ENCODE measurements around the gene WRAP73.

The WRAP73 gene

GRCh38 chr1:3594706-3595377 lies 55.1 kb downstream of the WRAP73 start:
- no peak for TF ChIP-seq CTCF (IDR thresholded peaks at IDR 0.05; ENCODE audit: borderline replicate concordance, insufficient read depth, low read depth, low read length)
- no peak overlapping the region for H3K4me3 ChIP-seq (ENCODE audit: low read depth, low read length)

DNA sequence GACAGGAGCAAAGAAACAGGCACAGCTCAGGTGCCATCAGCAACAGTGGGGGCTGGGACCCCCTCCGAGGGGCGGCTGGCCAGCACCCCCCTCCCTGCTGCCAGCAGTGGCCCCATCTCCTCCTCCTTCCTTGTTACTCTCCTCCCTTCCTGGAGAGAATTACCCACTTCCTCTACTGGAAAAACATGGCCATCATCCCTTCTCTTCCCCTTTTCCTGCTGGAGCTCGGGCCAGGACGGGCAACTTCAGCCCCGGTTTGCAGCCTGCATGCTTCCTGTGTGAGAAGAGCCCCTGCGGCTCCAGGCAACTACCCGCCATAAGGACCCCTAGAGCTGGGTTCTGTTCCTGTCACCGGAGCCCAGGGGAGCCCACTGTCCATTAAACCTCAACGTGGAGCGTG lies 56.2 kb downstream of the WRAP73 start:
- H3K4me3 ChIP-seq (ENCODE audit: low read depth, low read length): no peak overlapping the region
- no peak for TF ChIP-seq CTCF (IDR thresholded peaks at IDR 0.05; ENCODE audit: borderline replicate concordance, insufficient read depth, low read depth, low read length)

DNA sequence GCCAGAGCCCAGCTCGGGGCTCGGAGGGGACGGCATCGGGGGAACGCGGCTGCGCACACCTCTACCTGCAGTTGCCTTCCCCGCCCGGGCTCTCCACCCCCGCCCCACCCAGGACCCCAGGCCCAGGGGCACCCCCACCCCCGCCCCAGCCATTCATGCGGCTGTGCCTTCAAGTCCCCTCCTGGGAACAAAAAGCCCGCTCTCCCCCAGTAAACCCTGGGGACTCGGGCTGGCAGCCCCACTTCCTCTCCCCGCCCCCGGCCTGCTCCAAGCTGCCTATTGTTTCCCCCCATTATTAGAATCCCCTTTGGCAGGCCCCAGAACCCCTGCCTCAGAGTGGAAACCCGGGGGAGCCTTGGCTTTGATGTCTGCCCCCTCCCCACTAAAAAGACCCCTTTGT lies 56.6 kb downstream of the WRAP73 start:
- no peak for TF ChIP-seq CTCF (IDR thresholded peaks at IDR 0.05; ENCODE audit: borderline replicate concordance, insufficient read depth, low read depth, low read length)

DNA sequence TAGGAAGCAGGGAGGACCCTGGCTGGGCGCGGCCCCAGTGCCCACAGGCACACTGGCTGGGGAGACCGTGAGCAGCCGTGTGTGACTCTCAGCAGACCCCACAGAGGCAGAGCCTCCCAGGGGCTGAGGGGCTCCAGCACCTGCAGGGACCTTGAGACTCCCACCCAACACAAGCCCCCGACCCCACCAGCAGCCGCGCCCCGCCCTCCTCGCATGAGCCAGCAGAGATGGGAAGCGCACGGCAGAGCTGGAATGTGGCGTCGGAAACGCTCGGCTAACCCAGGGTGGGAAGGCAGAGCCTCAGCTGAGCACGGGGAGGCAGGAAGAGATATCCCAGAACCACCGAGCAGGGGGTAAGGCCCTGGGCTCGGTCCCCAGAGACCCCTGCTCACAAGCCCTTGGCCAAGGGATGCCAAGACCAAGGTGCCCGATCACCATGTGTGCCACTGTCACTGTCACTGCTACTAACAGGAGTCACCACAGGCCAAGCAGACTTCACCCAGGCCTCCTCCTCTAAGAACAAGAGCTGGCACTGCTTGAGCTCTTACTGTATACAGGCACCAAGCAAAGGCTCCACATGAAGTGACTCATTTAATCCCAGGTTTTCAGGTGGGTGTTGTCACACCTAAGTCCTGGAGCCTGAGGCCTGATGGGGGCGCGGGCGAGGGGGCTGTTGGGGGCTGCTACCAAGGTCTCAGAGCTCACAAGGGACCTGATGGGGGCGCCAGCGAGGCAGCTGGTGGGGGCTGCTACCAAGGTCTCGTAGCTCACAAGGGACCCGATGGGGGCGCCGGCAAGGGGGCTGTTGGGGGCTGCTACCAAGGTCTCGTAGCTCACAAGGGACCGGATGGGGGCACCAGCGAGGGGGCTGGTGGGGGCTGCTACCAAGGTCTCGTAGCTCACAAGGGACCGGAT lies 58.7 kb downstream of the WRAP73 start:
- TF ChIP-seq CTCF (IDR thresholded peaks at IDR 0.05; ENCODE audit: borderline replicate concordance, insufficient read depth, low read depth, low read length): no peak

More for the DNA sequence above, 56.6 kb downstream of the WRAP73 start:
- H3K4me3 ChIP-seq (ENCODE audit: low read depth, low read length): no peak overlapping the region

GRCh38 chr1:3590139-3590763 lies 59.7 kb downstream of the WRAP73 start:
- no peak for TF ChIP-seq CTCF (IDR thresholded peaks at IDR 0.05; ENCODE audit: borderline replicate concordance, insufficient read depth, low read depth, low read length)
- H3K4me3 ChIP-seq (ENCODE audit: low read depth, low read length): no peak overlapping the region

More for the DNA sequence above, 58.7 kb downstream of the WRAP73 start:
- H3K4me3 ChIP-seq (ENCODE audit: low read depth, low read length): no peak overlapping the region

DNA sequence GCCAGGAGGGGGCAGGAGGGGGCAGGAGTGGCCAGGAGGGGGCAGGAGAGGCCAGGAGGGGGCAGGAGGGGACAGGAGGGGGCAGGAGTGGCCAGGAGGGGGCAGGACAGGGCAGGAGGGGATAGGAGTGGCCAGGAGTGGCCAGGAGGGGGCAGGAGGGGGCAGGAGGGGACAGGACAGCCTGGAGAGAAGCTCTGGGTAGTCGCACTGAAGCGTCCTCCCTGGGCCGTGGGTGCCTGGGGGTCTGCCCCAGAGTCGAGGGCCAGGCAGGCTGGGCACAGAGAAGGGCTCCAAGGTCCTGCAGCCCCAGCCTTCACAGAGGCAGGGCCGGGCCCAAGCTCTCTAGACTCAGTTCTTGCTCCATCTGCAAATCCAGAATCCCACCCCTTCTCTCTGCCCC lies 61.5 kb downstream of the WRAP73 start:
- TF ChIP-seq CTCF (IDR thresholded peaks at IDR 0.05; ENCODE audit: borderline replicate concordance, insufficient read depth, low read depth, low read length): no peak
- H3K4me3 ChIP-seq (ENCODE audit: low read depth, low read length): no peak overlapping the region

Data from GM12875 (cell line).